H1 (cell line): Measurements from ENCODE around the gene ZNF625. TPM values are rescaled to one million over a fixed set of nuclear protein-coding genes. Genes with fewer than 3 reads are reported as not detected.

Experiments used
- CHD7 ChIP-seq: fragments of 300-600 bp; sonication (generic); IDR thresholded peaks from 2 replicates; pipeline ENCODE4 v1.7.1; 2012; ENCODE audit warnings: low read length, moderate library complexity, mild to moderate bottlenecking, inconsistent platforms; ENCODE audit not compliant: insufficient replicate concordance
- CTCF ChIP-seq, 3 experiments: IDR thresholded peaks; 1 replicate in 2 of 3; 2 replicates in 1 of 3; pipeline versions ENCODE4 v1.5.1 to v1.6.1; 2011; ENCODE audit warnings: low read length in 3 of 3, mild to moderate bottlenecking in 3 of 3, inconsistent platforms in 2 of 3, low read depth in 1 of 3, moderate library complexity in 1 of 3; ENCODE audit not compliant: insufficient read depth in 1 of 3; ENCODE audit errors: control extremely low read depth in 1 of 3
- E2F6 ChIP-seq: IDR thresholded peaks from 2 replicates; pipeline ENCODE4 v1.6.1; 2012; ENCODE audit warnings: inconsistent platforms
- PHF8 ChIP-seq: fragments of 200-600 bp; sonication (generic); conservative IDR thresholded peaks from 2 replicates; pipeline ENCODE4 v1.7.1; 2012; ENCODE audit warnings: low read depth, mild to moderate bottlenecking, inconsistent platforms, low read length, moderate library complexity
- SIN3A ChIP-seq, 2 experiments: IDR thresholded peaks in 1 of 2; conservative IDR thresholded peaks in 1 of 2; 2 replicates each; pipeline ENCODE4 v1.6.1; 2011 to 2012; ENCODE audit warnings: low read length in 2 of 2, improper control_type of control experiment in 1 of 2, low read depth in 1 of 2, mild to moderate bottlenecking in 1 of 2
- SP1 ChIP-seq: IDR thresholded peaks from 2 replicates; pipeline ENCODE4 v1.6.1; 2011; ENCODE audit warnings: low read depth, low read length
- SP2 ChIP-seq: IDR thresholded peaks from 2 replicates; pipeline ENCODE4 v1.6.1; 2012; ENCODE audit warnings: mild to moderate bottlenecking, low read length, inconsistent platforms
- TCF12 ChIP-seq: IDR thresholded peaks from 2 replicates; pipeline ENCODE4 v1.6.1; 2011; ENCODE audit warnings: low read depth, mild to moderate bottlenecking, low read length
- polyA plus RNA-seq, 7 experiments: library from polyadenylated mRNA; depleted of rRNA in 3 of 7; stranded (reverse) in 5 of 7; unstranded in 2 of 7; fragments of >200 nt in 5 of 7; fragments of 200-250 nt in 2 of 7; gene quantifications; 1 replicate in 5 of 7; 2 replicates in 1 of 7; 4 replicates in 1 of 7; pipeline versions ENCODE4 v1.2.1 to v1.2.3, GENCODE V29; 2011 to 2013; ENCODE audit warnings: missing spikeins in 2 of 7, mixed read lengths in 2 of 7
- total RNA-seq: library from RNA; stranded (reverse); fragmentation: NEBNext Ultra II Directional; extraction: Animal tissue kit (Norgen Biotek cat#: 25700); gene quantifications from 2 replicates; pipeline ENCODE4 v1.2.1, GENCODE V29; 2021

The ZNF625 gene
- total and polyA plus RNA-seq, 2 of the 8 experiments (the other 6 are each of a cell fraction or from before 2014, with no cell fraction given): 2.5 to 26.8 TPM

GRCh38 chr19:12139269-12139668 lies 17.3 kb downstream of the ZNF625 start (continued):
- TF ChIP-seq CHD7 (no peak), SP1 (no peak), SP2 (no peak), TCF12 (no peak), SIN3A (conservative IDR thresholded peaks at IDR 0.05 in 1 of 2, IDR thresholded peaks at IDR 0.05 in 1 of 2; ENCODE audit: low read depth in 1 of 2, low read length in 2 of 2) (no peak), PHF8 (no peak), CTCF (IDR thresholded peaks at IDR 0.05; ENCODE audit: control extremely low read depth in 1 of 3, insufficient read depth in 1 of 3, low read depth in 1 of 3, low read length in 3 of 3) (no peak), E2F6 (no peak)
